Measurements from ENCODE around the gene ZSWIM3. TPM values are rescaled to one million over a fixed set of nuclear protein-coding genes. Genes with fewer than 3 reads are reported as not detected.

ZSWIM3 gene
- total and polyA plus RNA-seq, 2 of the 13 experiments (the other 11 are each of a cell fraction or from before 2014, with no cell fraction given), result 5.2 to 5.8 TPM

DNA sequence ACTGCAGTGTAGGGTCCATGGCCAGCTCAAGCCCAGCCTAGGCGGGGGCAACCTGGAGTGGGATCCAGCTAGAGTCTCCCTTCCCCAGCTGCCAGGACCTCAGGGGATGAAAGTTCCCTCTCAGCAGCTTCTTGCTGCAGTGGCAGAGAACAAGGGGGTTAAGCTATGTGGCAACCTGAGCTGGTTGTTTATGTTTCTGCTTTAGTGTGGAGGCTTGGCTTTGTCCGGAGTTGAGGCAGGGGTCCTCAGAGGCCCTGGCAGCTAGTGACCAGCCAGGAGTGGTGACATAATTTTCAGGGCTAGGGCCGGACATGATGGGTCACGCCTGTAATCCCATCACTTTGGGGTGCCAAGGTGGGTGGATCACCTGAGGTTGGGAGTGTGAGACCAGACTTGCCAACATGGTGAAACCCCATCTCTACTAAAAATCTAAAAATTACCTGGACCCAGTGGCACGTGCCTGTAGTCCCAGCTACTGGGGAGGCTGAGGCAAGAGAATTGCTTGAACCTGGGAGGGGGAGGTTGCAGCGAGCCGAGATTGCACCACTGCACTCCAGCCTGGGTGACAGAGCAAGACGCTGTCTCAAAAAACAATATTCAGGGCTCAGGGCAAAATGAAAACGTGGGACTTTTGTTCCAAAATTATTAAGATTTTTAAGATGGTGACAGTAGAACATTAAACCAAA lies 68.5 kb downstream of the ZSWIM3 start (continued):
- TF ChIP-seq KLF15 (CRISPR knock-in tag; IDR thresholded peaks at IDR 0.05; ENCODE audit: borderline replicate concordance) (no peak), ZNF337 (CRISPR knock-in tag; IDR thresholded peaks at IDR 0.05; ENCODE audit: borderline replicate concordance, low read depth) (no peak), RBFOX2 (IDR thresholded peaks at IDR 0.05; ENCODE audit: low read depth, low read length) (no peak), ZMYM4 (CRISPR knock-in tag; IDR thresholded peaks at IDR 0.05) (0 out of 2 replicates have a peak, but pooled peaks have one; percentile 44), JUN (CRISPR knock-in tag; IDR thresholded peaks at IDR 0.05) (no peak), ZNF101 (CRISPR knock-in tag; IDR thresholded peaks at IDR 0.05; ENCODE audit: borderline replicate concordance, low read depth) (no peak), ZNF326 (CRISPR knock-in tag; IDR thresholded peaks at IDR 0.05; ENCODE audit: borderline replicate concordance) (no peak), ZSCAN25 (CRISPR knock-in tag; IDR thresholded peaks at IDR 0.05) (peak; percentile 44), SRSF9 (IDR thresholded peaks at IDR 0.05; ENCODE audit: borderline replicate concordance, insufficient read depth, low read depth, low read length, poor library complexity, severe bottlenecking) (no peak), SSRP1 (CRISPR knock-in tag; IDR thresholded peaks at IDR 0.05) (no peak), REXO4 (CRISPR knock-in tag; IDR thresholded peaks at IDR 0.05; ENCODE audit: borderline replicate concordance) (no peak), IRF2 (CRISPR knock-in tag; IDR thresholded peaks at IDR 0.05) (no peak), BHLHE40 (IDR thresholded peaks at IDR 0.05; ENCODE audit: low read length) (no peak), ZFX (CRISPR knock-in tag; IDR thresholded peaks at IDR 0.05; ENCODE audit: low read depth) (peak; percentile 31; the same call in 1 of the 2 replicates), HCFC1 (IDR thresholded peaks at IDR 0.05; ENCODE audit: low read depth, low read length) (no peak), ZNF850 (CRISPR knock-in tag; conservative IDR thresholded peaks at IDR 0.05) (no peak), CENPT (CRISPR knock-in tag; IDR thresholded peaks at IDR 0.05; ENCODE audit: low read depth) (no peak)
- TF ChIP-seq, protein P1, sequence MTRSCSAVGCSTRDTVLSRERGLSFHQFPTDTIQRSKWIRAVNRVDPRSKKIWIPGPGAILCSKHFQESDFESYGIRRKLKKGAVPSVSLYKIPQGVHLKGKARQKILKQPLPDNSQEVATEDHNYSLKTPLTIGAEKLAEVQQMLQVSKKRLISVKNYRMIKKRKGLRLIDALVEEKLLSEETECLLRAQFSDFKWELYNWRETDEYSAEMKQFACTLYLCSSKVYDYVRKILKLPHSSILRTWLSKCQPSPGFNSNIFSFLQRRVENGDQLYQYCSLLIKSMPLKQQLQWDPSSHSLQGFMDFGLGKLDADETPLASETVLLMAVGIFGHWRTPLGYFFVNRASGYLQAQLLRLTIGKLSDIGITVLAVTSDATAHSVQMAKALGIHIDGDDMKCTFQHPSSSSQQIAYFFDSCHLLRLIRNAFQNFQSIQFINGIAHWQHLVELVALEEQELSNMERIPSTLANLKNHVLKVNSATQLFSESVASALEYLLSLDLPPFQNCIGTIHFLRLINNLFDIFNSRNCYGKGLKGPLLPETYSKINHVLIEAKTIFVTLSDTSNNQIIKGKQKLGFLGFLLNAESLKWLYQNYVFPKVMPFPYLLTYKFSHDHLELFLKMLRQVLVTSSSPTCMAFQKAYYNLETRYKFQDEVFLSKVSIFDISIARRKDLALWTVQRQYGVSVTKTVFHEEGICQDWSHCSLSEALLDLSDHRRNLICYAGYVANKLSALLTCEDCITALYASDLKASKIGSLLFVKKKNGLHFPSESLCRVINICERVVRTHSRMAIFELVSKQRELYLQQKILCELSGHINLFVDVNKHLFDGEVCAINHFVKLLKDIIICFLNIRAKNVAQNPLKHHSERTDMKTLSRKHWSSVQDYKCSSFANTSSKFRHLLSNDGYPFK (CRISPR knock-in tag; IDR thresholded peaks at IDR 0.05; ENCODE audit: borderline replicate concordance), result no peak
- TF ChIP-seq, protein P2, sequence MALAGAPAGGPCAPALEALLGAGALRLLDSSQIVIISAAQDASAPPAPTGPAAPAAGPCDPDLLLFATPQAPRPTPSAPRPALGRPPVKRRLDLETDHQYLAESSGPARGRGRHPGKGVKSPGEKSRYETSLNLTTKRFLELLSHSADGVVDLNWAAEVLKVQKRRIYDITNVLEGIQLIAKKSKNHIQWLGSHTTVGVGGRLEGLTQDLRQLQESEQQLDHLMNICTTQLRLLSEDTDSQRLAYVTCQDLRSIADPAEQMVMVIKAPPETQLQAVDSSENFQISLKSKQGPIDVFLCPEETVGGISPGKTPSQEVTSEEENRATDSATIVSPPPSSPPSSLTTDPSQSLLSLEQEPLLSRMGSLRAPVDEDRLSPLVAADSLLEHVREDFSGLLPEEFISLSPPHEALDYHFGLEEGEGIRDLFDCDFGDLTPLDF (CRISPR knock-in tag; IDR thresholded peaks at IDR 0.05), result no peak
- TF ChIP-seq, protein P3, sequence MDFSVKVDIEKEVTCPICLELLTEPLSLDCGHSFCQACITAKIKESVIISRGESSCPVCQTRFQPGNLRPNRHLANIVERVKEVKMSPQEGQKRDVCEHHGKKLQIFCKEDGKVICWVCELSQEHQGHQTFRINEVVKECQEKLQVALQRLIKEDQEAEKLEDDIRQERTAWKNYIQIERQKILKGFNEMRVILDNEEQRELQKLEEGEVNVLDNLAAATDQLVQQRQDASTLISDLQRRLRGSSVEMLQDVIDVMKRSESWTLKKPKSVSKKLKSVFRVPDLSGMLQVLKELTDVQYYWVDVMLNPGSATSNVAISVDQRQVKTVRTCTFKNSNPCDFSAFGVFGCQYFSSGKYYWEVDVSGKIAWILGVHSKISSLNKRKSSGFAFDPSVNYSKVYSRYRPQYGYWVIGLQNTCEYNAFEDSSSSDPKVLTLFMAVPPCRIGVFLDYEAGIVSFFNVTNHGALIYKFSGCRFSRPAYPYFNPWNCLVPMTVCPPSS (IDR thresholded peaks at IDR 0.05), result no peak
- TF ChIP-seq, protein P4, sequence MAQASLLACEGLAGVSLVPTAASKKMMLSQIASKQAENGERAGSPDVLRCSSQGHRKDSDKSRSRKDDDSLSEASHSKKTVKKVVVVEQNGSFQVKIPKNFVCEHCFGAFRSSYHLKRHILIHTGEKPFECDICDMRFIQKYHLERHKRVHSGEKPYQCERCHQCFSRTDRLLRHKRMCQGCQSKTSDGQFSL (CRISPR knock-in tag; IDR thresholded peaks at IDR 0.05), result no peak
- TF ChIP-seq, protein P5, sequence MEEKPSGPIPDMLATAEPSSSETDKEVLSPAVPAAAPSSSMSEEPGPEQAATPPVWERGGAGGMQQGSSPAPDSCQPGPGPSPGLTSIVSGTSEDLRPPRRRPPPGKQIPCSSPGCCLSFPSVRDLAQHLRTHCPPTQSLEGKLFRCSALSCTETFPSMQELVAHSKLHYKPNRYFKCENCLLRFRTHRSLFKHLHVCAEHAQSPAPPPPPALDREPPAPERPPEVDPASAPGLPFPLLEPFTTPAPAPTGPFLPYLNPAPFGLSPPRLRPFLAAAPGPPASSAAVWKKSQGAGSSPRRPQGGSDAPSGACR (CRISPR knock-in tag; IDR thresholded peaks at IDR 0.05), result no peak

Measured in HepG2 (cell line).